Peyer's patch (tissue), 4 donors: ENCODE results near the gene DGKQ.

Source experiments
- POLR2A ChIP-seq, 2 donors: fragments of 450-650 bp; IDR thresholded peaks; one replicate each; pipeline ENCODE4 v1.5.1; 2017; ENCODE audit warnings: antibody characterized with exemption in 2 of 2, mild to moderate bottlenecking in 2 of 2, moderate library complexity in 2 of 2
- TF ChIP-seq, protein P1 (sequence below), 6 experiments: fragments of 450-650 bp in 4 of 6; fragments of 200-600 bp in 2 of 6; sonication (generic) in 1 of 6; IDR thresholded peaks; one replicate each; pipeline ENCODE4 v1.5.1; 2017 to 2019; ENCODE audit warnings: antibody characterized with exemption in 6 of 6, mild to moderate bottlenecking in 3 of 6, moderate library complexity in 1 of 6

DNA sequence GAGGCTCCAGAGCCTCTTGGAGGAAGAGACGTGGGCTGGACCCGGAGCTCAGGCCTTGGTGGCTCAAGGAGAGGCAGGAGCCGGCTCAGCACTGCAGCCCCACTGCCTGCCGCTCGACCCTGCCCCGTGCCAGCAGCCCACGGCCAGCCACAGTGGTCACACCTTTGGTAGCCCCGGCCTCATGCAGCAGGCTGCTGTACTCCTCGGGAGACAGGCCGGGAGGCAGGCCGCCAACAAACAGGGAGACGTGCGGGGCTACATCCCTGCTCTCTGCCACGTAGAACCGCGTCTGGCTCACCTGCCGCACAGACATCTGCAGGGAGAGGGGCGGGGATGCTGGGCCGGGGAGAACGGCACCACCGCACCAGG is 7.6 kb downstream of the DGKQ start:
- TF ChIP-seq, protein P1, sequence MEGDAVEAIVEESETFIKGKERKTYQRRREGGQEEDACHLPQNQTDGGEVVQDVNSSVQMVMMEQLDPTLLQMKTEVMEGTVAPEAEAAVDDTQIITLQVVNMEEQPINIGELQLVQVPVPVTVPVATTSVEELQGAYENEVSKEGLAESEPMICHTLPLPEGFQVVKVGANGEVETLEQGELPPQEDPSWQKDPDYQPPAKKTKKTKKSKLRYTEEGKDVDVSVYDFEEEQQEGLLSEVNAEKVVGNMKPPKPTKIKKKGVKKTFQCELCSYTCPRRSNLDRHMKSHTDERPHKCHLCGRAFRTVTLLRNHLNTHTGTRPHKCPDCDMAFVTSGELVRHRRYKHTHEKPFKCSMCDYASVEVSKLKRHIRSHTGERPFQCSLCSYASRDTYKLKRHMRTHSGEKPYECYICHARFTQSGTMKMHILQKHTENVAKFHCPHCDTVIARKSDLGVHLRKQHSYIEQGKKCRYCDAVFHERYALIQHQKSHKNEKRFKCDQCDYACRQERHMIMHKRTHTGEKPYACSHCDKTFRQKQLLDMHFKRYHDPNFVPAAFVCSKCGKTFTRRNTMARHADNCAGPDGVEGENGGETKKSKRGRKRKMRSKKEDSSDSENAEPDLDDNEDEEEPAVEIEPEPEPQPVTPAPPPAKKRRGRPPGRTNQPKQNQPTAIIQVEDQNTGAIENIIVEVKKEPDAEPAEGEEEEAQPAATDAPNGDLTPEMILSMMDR (IDR thresholded peaks at IDR 0.05): no peak
- no peak for TF ChIP-seq POLR2A (IDR thresholded peaks at IDR 0.05)
